H1 (cell line): ENCODE measurements around the gene ADAMTS14.

Source experiments
- CHD1 ChIP-seq: IDR thresholded peaks from 2 replicates; pipeline ENCODE4 v1.6.1; 2012; ENCODE audit warnings: low read depth, low read length, improper control_type of control experiment
- CTCF ChIP-seq, 3 experiments: IDR thresholded peaks; 1 replicate in 2 of 3; 2 replicates in 1 of 3; pipeline versions ENCODE4 v1.5.1 to v1.6.1; 2011; ENCODE audit warnings: low read length in 3 of 3, mild to moderate bottlenecking in 3 of 3, inconsistent platforms in 2 of 3, low read depth in 1 of 3, moderate library complexity in 1 of 3; ENCODE audit not compliant: insufficient read depth in 1 of 3; ENCODE audit errors: control extremely low read depth in 1 of 3
- E2F6 ChIP-seq: IDR thresholded peaks from 2 replicates; pipeline ENCODE4 v1.6.1; 2012; ENCODE audit warnings: inconsistent platforms
- EZH2 ChIP-seq: fragments of 200-600 bp; sonication (generic); IDR thresholded peaks from 2 replicates; pipeline ENCODE4 v1.7.1; 2012; ENCODE audit warnings: low read depth, mild to moderate bottlenecking, moderate library complexity, low read length, inconsistent platforms; ENCODE audit not compliant: severe bottlenecking
- HDAC6 ChIP-seq: IDR thresholded peaks from one replicate; pipeline ENCODE4 v1.7.1; 2012; ENCODE audit warnings: low read depth, mild to moderate bottlenecking, inconsistent platforms, low read length, moderate library complexity
- JUN ChIP-seq: IDR thresholded peaks from 2 replicates; pipeline ENCODE4 v1.6.1; 2011; ENCODE audit warnings: low read depth, mild to moderate bottlenecking, improper control_type of control experiment, low read length
- MAX ChIP-seq: IDR thresholded peaks from 2 replicates; pipeline ENCODE4 v1.6.1; 2012; ENCODE audit warnings: inconsistent platforms
- POLR2A ChIP-seq, 2 experiments: IDR thresholded peaks; 1 replicate in 1 of 2; 2 replicates in 1 of 2; pipeline ENCODE4 v1.6.1; 2011; ENCODE audit warnings: low read depth in 2 of 2, low read length in 2 of 2, mild to moderate bottlenecking in 2 of 2; ENCODE audit errors: control extremely low read depth in 1 of 2
- POLR2AphosphoS5 ChIP-seq: IDR thresholded peaks from 2 replicates; pipeline ENCODE4 v1.6.1; 2011; ENCODE audit warnings: low read depth, low read length
- SIN3A ChIP-seq, 2 experiments: IDR thresholded peaks in 1 of 2; conservative IDR thresholded peaks in 1 of 2; 2 replicates each; pipeline ENCODE4 v1.6.1; 2011 to 2012; ENCODE audit warnings: low read length in 2 of 2, improper control_type of control experiment in 1 of 2, low read depth in 1 of 2, mild to moderate bottlenecking in 1 of 2
- SIX5 ChIP-seq: IDR thresholded peaks from 2 replicates; pipeline ENCODE4 v1.6.1; 2011; ENCODE audit warnings: mild to moderate bottlenecking, low read depth, low read length
- SP2 ChIP-seq: IDR thresholded peaks from 2 replicates; pipeline ENCODE4 v1.6.1; 2012; ENCODE audit warnings: mild to moderate bottlenecking, low read length, inconsistent platforms
- SRF ChIP-seq: IDR thresholded peaks from 2 replicates; pipeline ENCODE4 v1.6.1; 2011; ENCODE audit warnings: mild to moderate bottlenecking, low read depth, low read length, moderate library complexity

- no peak for TF ChIP-seq CTCF (IDR thresholded peaks at IDR 0.05; ENCODE audit: control extremely low read depth in 1 of 3, insufficient read depth in 1 of 3, low read depth in 1 of 3, low read length in 3 of 3)
- TF ChIP-seq EZH2: no peak
- no peak for TF ChIP-seq POLR2A (IDR thresholded peaks at IDR 0.05; ENCODE audit: control extremely low read depth in 1 of 2, low read depth in 2 of 2, low read length in 2 of 2)
- TF ChIP-seq JUN: no peak
- no peak for TF ChIP-seq SP2
- TF ChIP-seq E2F6: no peak
- TF ChIP-seq MAX: no peak
- no peak for TF ChIP-seq SIN3A (conservative IDR thresholded peaks at IDR 0.05 in 1 of 2, IDR thresholded peaks at IDR 0.05 in 1 of 2; ENCODE audit: low read depth in 1 of 2, low read length in 2 of 2)
- no peak for TF ChIP-seq POLR2AphosphoS5
- TF ChIP-seq SRF: no peak
- TF ChIP-seq SIX5: no peak
- no peak for TF ChIP-seq CHD1
- no peak for TF ChIP-seq HDAC6
These were observed 5.9 kb downstream of the ADAMTS14 start for GRCh38 chr10:70678250-70678635.
